ENCODE measurements around the gene RNF14. TPM values are rescaled to one million over a fixed set of nuclear protein-coding genes. Genes with fewer than 3 reads are reported as not detected.

The RNF14 gene
- total RNA-seq, 1 experiment from 2014 or later = 37.5 TPM

DNA sequence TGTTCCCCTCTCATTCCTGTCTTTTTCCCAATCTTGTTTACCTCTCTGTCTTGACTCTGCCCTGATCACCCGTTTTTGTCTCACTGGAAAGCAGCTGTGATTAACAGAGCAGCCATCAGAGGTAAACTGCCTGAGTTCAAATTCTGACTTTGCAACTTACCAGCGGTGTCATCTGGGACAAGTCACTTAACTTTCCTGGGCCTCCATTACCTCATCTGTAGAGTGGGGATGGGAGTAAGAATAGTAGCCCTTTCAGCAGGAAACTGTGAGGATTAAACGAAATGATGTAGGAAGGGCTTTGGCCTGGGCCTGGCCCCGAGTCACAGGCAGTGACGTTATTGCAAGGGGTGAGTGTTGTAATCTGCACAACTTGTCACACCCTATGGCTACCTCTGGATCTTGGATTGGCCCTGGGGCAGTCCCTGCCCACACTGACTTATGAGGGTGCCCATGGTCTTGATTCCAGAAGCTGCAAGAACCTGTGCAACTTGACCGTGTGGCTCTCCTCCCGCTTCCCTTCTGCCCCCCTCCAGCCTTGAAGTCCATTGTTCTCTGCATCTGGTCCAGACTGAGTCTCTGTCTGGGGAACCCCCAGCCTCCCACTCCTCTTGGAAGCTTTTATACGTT is 10.2 kb upstream of the RNF14 start:
- Histone ChIP-seq H3K27me3 (ENCODE audit: insufficient read depth, low read length) (no peaks in the 10 kb centered on the region), H3K36me3 (ENCODE audit: control insufficient read depth in 1 of 2, insufficient read depth in 2 of 2, low read length in 2 of 2) (no peaks in the 10 kb centered on the region), H4K20me1 (ENCODE audit: insufficient read depth) (no peaks in the 10 kb centered on the region), H3K9me3 (ENCODE audit: control insufficient read depth in 1 of 2, insufficient read depth in 1 of 2, low read depth in 1 of 2, low read length in 2 of 2) (no peaks in the 10 kb centered on the region), H3K79me2 (ENCODE audit: insufficient read depth, low read length) (no peaks in the 10 kb centered on the region), H2AFZ (ENCODE audit: low read depth, low read length, poor library complexity, severe bottlenecking) (no peak overlapping the region), H3K4me2 (ENCODE audit: low read length) (no peak overlapping the region), H3K4me3 (replicated peaks in 1 of 2; ENCODE audit: low read depth in 1 of 2, low read length in 2 of 2) (no peak overlapping the region), H3K27ac (ENCODE audit: low read depth, low read length) (no peak overlapping the region), H3K4me1 (ENCODE audit: control insufficient read depth in 1 of 2, insufficient read depth in 2 of 2, low read length in 2 of 2) (peaks cover 0 to 10% of the 10 kb centered on the region in 2 experiments; a peak in 1 of 4 replicates), H3K9ac (ENCODE audit: low read length) (no peak overlapping the region), H3K9me2 (ENCODE audit: insufficient read depth) (no peaks in the 10 kb centered on the region)
- CTCF ChIA-PET = interaction anchor here (0.6 to 3.2 kb wide), 5 partner anchors 10 to 266 kb away, joined by 3 to 79 read pairs (median 6); partner anchors contain the start of genes DELE1 and RNF14
- RAD21 ChIA-PET (ENCODE audit: low non-redundant PET in 1 of 2, low total read pairs in 2 of 2, uncharacterized antibody in 2 of 2, unreplicated experiment in 2 of 2) = no interaction called here
- POLR2A ChIA-PET = no interaction called here
- BruUV-seq (replicated peaks) = no TSS peak
- no peak for ATAC-seq
- no peak for DNase-seq (ENCODE audit: low read depth, low spot score)
- intact Hi-C loops (cut with micrococcal nuclease) = no loop called here
- no peak for TF ChIP-seq EZH2 (IDR thresholded peaks at IDR 0.05)
- TF ChIP-seq ZFX (IDR thresholded peaks at IDR 0.05) = no peak
- TF ChIP-seq POLR2AphosphoS5 (IDR thresholded peaks at IDR 0.05; ENCODE audit: low read depth, low read length) = no peak
- no peak for TF ChIP-seq CEBPB (IDR thresholded peaks at IDR 0.05; ENCODE audit: low read depth)
- TF ChIP-seq POLR2A (IDR thresholded peaks at IDR 0.05; ENCODE audit: borderline replicate concordance, extremely low read depth, insufficient read depth, insufficient read length) = no peak
- TF ChIP-seq SP1 (IDR thresholded peaks at IDR 0.05; ENCODE audit: low read depth) = no peak
- no peak for TF ChIP-seq YY1 (IDR thresholded peaks at IDR 0.05; ENCODE audit: extremely low read depth, insufficient replicate concordance, low read depth, low read length)
- TF ChIP-seq EZH2phosphoT487 (IDR thresholded peaks at IDR 0.05; ENCODE audit: borderline replicate concordance) = no peak
- TF ChIP-seq ZNF274 (IDR thresholded peaks at IDR 0.05; ENCODE audit: low read depth, low read length) = no peak
- no peak for TF ChIP-seq JUND (IDR thresholded peaks at IDR 0.05)
- TF ChIP-seq REST (IDR thresholded peaks at IDR 0.05; ENCODE audit: low read depth) = no peak
- TF ChIP-seq CBX3 (IDR thresholded peaks at IDR 0.05; ENCODE audit: low read depth) = no peak
- TF ChIP-seq, protein P1, sequence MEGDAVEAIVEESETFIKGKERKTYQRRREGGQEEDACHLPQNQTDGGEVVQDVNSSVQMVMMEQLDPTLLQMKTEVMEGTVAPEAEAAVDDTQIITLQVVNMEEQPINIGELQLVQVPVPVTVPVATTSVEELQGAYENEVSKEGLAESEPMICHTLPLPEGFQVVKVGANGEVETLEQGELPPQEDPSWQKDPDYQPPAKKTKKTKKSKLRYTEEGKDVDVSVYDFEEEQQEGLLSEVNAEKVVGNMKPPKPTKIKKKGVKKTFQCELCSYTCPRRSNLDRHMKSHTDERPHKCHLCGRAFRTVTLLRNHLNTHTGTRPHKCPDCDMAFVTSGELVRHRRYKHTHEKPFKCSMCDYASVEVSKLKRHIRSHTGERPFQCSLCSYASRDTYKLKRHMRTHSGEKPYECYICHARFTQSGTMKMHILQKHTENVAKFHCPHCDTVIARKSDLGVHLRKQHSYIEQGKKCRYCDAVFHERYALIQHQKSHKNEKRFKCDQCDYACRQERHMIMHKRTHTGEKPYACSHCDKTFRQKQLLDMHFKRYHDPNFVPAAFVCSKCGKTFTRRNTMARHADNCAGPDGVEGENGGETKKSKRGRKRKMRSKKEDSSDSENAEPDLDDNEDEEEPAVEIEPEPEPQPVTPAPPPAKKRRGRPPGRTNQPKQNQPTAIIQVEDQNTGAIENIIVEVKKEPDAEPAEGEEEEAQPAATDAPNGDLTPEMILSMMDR (IDR thresholded peaks at IDR 0.05 in 2 of 3, conservative IDR thresholded peaks at IDR 0.05 in 1 of 3; ENCODE audit: borderline replicate concordance in 1 of 3, insufficient read depth in 1 of 3, low read depth in 2 of 3, low read length in 2 of 3) = no peak
- TF ChIP-seq RAD21 (IDR thresholded peaks at IDR 0.05; ENCODE audit: low read depth) = no peak
- TF ChIP-seq TCF7L2 (IDR thresholded peaks at IDR 0.05; ENCODE audit: borderline replicate concordance, extremely low read depth, insufficient read depth, insufficient read length) = no peak
- no peak for TF ChIP-seq ZBTB33 (IDR thresholded peaks at IDR 0.05; ENCODE audit: extremely low read depth, insufficient replicate concordance, low read length)
- no peak for TF ChIP-seq SIN3A (IDR thresholded peaks at IDR 0.05; ENCODE audit: low read depth)

Measured in HCT116 (cell line).